MM.1S (cell line): ENCODE data around the gene CFAP65.

Experiments used
- DNase-seq: peaks from one replicate; pipeline ENCODE4 v3.0.0-alpha.2; 2015
- H2AFZ ChIP-seq: fragments of 300-600 bp; sonication (generic); 2 replicates; pipeline ENCODE4 v1.6.0; 2016; ENCODE audit warnings: antibody characterized with exemption, low read length
- H3F3A ChIP-seq: fragments of 300-600 bp; sonication (generic); 2 replicates; pipeline ENCODE4 v1.6.1; 2016; ENCODE audit warnings: mild to moderate bottlenecking, antibody characterized with exemption, low read length, moderate library complexity, mixed read lengths; ENCODE audit not compliant: insufficient read depth
- H3K27ac ChIP-seq: fragments of 300-600 bp; sonication (generic); 2 replicates; pipeline ENCODE4 v1.5.1; 2016; ENCODE audit warnings: mild to moderate bottlenecking, low read length
- H3K27me3 ChIP-seq: fragments of 300-600 bp; sonication (generic); replicated peaks from 2 replicates; pipeline ENCODE4 v1.6.0; 2016; ENCODE audit warnings: low read length; ENCODE audit not compliant: insufficient read depth
- H3K36me3 ChIP-seq: fragments of 300-600 bp; sonication (generic); replicated peaks from 2 replicates; pipeline ENCODE4 v1.6.1; 2016; ENCODE audit warnings: mild to moderate bottlenecking, low read length, mixed read lengths; ENCODE audit not compliant: insufficient read depth
- H3K4me1 ChIP-seq: fragments of 300-600 bp; sonication (generic); 2 replicates; pipeline ENCODE4 v1.6.1; 2016; ENCODE audit warnings: low read length, mixed read lengths
- H3K4me2 ChIP-seq: fragments of 300-600 bp; sonication (generic); 2 replicates; pipeline ENCODE4 v1.6.0; 2016; ENCODE audit warnings: low read depth, low read length
- H3K4me3 ChIP-seq: fragments of 300-600 bp; sonication (generic); 2 replicates; pipeline ENCODE4 v1.5.1; 2016; ENCODE audit warnings: low read length, mixed read lengths
- H3K79me2 ChIP-seq: fragments of 300-600 bp; sonication (generic); 2 replicates; pipeline ENCODE4 v1.6.1; 2016; ENCODE audit warnings: mixed run types, low read length, mixed read lengths
- H3K9ac ChIP-seq: fragments of 300-600 bp; sonication (generic); 2 replicates; pipeline ENCODE4 v1.6.1; 2016; ENCODE audit warnings: low read length, mixed read lengths
- H3K9me2 ChIP-seq: fragments of 300-600 bp; sonication (generic); replicated peaks from 2 replicates; pipeline ENCODE4 v1.6.1; 2016; ENCODE audit warnings: mild to moderate bottlenecking, low read length, mixed read lengths; ENCODE audit not compliant: insufficient read depth
- H3K9me3 ChIP-seq: fragments of 300-600 bp; sonication (generic); replicated peaks from 2 replicates; pipeline ENCODE4 v1.6.1; 2016; ENCODE audit warnings: mild to moderate bottlenecking, low read length, mixed read lengths; ENCODE audit not compliant: insufficient read depth
- H4K20me1 ChIP-seq: fragments of 300-600 bp; sonication (generic); 2 replicates; pipeline ENCODE4 v1.6.1; 2016; ENCODE audit warnings: mild to moderate bottlenecking, low read length, moderate library complexity, mixed read lengths; ENCODE audit not compliant: insufficient read depth
- EZH2 ChIP-seq: fragments of 300-600 bp; sonication (generic); optimal IDR thresholded peaks from 2 replicates; pipeline ENCODE3; 2017; ENCODE audit warnings: low read depth, mild to moderate bottlenecking, antibody characterized with exemption, low read length, mixed read lengths
- EZH2phosphoT487 ChIP-seq: fragments of 300-600 bp; sonication (generic); IDR thresholded peaks from 2 replicates; pipeline ENCODE4 v1.6.1; 2018; ENCODE audit warnings: antibody characterized with exemption, low read length
- TF ChIP-seq, protein P1 (sequence below): fragments of 300-600 bp; sonication (generic); IDR thresholded peaks from 2 replicates; pipeline ENCODE4 v1.5.1; 2016; ENCODE audit warnings: antibody characterized with exemption, low read length, mixed read lengths

The CFAP65 gene

DNA sequence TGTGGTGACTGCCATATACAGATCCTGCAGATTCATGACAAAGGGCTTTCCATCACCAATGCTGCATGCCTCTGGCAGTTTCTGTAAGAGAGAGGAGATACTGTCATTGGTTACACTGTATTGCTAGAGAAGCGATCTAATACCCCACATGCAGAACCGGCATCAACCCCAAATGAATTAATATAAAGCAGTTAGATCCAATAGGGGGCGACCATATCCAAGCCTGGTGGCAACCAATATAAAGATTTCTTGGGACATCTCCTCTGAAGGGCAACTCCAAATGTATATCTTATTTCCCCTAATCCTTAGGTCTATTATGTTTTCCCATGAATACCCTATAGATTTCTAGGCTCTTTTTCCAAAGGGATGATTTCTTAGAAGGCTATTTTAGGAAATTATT is 36.8 kb upstream of the CFAP65 start:
- H2AFZ ChIP-seq, result no peak overlapping the region
- no peaks in the 10 kb centered on the region for H3F3A ChIP-seq
- H3K36me3 ChIP-seq, result no peaks in the 10 kb centered on the region; the same call in 1 of the 2 replicates
- H3K9ac ChIP-seq, result no peak overlapping the region
- no peak overlapping the region for H3K27ac ChIP-seq
- no peak overlapping the region for H3K4me3 ChIP-seq
- no peaks in the 10 kb centered on the region for H4K20me1 ChIP-seq
- no peaks in the 10 kb centered on the region for H3K4me1 ChIP-seq
- no peaks in the 10 kb centered on the region for H3K9me2 ChIP-seq
- no peaks in the 10 kb centered on the region for H3K9me3 ChIP-seq
- TF ChIP-seq, protein P1, sequence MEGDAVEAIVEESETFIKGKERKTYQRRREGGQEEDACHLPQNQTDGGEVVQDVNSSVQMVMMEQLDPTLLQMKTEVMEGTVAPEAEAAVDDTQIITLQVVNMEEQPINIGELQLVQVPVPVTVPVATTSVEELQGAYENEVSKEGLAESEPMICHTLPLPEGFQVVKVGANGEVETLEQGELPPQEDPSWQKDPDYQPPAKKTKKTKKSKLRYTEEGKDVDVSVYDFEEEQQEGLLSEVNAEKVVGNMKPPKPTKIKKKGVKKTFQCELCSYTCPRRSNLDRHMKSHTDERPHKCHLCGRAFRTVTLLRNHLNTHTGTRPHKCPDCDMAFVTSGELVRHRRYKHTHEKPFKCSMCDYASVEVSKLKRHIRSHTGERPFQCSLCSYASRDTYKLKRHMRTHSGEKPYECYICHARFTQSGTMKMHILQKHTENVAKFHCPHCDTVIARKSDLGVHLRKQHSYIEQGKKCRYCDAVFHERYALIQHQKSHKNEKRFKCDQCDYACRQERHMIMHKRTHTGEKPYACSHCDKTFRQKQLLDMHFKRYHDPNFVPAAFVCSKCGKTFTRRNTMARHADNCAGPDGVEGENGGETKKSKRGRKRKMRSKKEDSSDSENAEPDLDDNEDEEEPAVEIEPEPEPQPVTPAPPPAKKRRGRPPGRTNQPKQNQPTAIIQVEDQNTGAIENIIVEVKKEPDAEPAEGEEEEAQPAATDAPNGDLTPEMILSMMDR, result 0 out of 2 replicates have a peak, but pooled peaks have one; percentile 9
- TF ChIP-seq EZH2phosphoT487, result no peak
- no peak for DNase-seq
- H3K4me2 ChIP-seq, result no peak overlapping the region
- no peaks in the 10 kb centered on the region for H3K27me3 ChIP-seq
- no peaks in the 10 kb centered on the region for H3K79me2 ChIP-seq

DNA sequence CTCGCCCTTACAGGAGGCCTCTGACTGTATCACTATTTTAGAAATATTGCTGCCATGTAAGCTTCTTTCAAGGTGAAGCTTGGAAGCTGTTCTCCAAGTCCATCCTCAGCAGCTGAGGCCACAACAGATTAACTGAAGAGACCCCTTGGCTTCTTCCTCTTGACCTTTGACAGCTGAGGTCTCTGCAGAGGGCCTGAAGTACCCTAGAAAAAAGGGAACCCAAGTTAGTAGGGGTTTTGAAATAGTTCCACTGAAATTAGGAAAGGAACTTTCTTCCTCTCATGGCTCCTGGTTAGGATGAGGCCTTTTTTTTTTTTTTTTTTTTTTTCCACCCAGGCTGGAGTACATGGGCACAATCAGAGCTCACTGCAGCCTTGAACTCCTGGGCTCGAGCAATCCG is 34.9 kb upstream of the CFAP65 start:
- Histone ChIP-seq H2AFZ (no peak overlapping the region), H3K4me1 (no peaks in the 10 kb centered on the region), H3K9ac (no peak overlapping the region), H3K4me3 (no peak overlapping the region), H4K20me1 (no peaks in the 10 kb centered on the region), H3F3A (no peaks in the 10 kb centered on the region), H3K9me3 (no peaks in the 10 kb centered on the region), H3K27ac (no peak overlapping the region), H3K36me3 (no peaks in the 10 kb centered on the region; the same call in 1 of the 2 replicates), H3K27me3 (no peaks in the 10 kb centered on the region), H3K9me2 (no peaks in the 10 kb centered on the region), H3K4me2 (no peak overlapping the region), H3K79me2 (no peaks in the 10 kb centered on the region)
- TF ChIP-seq, protein P1, result no peak
- TF ChIP-seq EZH2phosphoT487 (no peak), EZH2 (no peak)
- no peak for DNase-seq

DNA sequence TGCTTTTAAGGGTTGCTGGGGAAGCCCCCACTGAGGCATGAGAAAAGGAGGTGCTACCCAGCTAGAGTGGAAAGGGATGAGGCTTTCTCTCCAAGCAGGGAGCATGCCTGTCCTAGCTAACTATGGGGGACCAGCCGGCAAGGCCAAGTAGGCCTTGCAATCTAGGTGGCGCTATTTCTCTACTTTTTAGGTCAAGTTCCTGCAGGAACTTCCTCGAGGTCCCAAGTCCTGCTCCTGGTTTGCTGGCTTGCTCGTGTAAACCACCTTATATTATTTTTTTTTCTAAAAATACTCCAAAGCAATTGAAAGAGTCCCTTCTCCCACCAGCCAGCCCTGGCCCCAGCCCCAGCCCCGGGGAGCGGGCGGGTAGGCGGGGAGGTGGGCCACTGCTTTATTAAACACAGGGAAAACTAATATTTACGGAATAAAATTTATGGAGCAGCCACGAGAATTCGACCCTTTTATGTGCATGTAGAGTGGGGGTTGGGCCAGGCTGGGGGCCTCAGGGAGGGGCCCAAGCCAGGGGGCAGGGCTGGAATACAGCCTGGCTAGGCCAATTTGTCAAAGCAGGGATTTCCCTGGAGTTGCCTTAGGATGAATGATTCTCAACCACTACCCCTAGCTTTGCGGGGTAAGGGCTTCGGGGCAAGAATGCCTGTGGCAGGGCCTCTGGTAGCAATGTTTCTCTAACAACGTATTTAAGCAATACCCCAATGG is 32.3 kb upstream of the CFAP65 start:
- no peak overlapping the region for H3K27ac ChIP-seq
- H3K27me3 ChIP-seq, result no peaks in the 10 kb centered on the region
- no peaks in the 10 kb centered on the region for H3K9me3 ChIP-seq
- no peaks in the 10 kb centered on the region for H3K4me1 ChIP-seq
- no peaks in the 10 kb centered on the region for H3K79me2 ChIP-seq
- TF ChIP-seq, protein P1, result peak; percentile 45; the same call in 1 of the 2 replicates
- no peak for TF ChIP-seq EZH2phosphoT487
- no peak overlapping the region for H3K4me2 ChIP-seq
- H4K20me1 ChIP-seq, result no peaks in the 10 kb centered on the region
- no peaks in the 10 kb centered on the region; the same call in 1 of the 2 replicates for H3K36me3 ChIP-seq
- no peak overlapping the region for H3K9ac ChIP-seq
- peak; percentile 30 for DNase-seq
- no peak overlapping the region for H3K4me3 ChIP-seq
- no peak overlapping the region for H2AFZ ChIP-seq
- H3K9me2 ChIP-seq, result no peaks in the 10 kb centered on the region
- H3F3A ChIP-seq, result no peaks in the 10 kb centered on the region
